Measurements from ENCODE around the gene FN3KRP.

FN3KRP gene

DNA sequence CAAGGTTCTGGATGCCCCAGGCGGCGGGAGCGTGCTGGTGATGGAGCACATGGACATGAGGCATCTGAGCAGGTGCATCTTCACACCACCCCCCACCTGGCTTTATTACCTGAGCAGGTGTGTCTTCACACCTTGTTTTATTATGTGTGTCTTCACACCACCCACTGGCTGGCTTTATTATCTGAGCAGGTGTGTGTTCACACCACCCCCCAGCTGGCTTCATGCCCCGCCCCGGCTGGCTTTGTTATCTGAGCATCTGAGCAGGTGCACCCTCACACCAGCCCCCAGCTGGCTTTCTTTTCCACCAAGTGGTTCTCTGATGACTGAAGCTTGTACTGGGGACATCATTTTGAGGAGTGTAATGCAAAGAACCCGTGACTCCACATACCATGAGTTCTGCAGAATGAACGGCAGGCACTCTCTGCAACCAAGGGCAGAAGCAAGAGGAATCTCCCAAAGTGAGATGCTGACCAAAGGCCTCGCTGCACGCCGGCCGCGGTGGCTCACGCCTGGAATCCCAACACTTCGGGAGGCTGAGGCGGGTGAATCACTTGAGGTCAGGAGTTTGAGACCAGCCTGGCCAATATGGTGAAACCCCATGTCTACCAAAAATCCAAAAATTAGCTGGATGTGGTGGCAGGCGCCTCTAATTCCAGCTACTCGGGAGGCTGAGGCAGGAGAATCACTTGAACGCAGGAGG lies 2.6 kb downstream of the FN3KRP start:
- H3K27me3 Mint-ChIP-seq = no peaks in the 10 kb centered on the region
- peaks cover 17% of the 10 kb centered on the region for H3K4me1 Mint-ChIP-seq
- peak overlapping the region; percentile 39 for H3K4me3 Mint-ChIP-seq
- H3K27ac Mint-ChIP-seq = no peak overlapping the region
- H3K36me3 Mint-ChIP-seq = peaks cover 5% of the 10 kb centered on the region
- no peaks in the 10 kb centered on the region for H3K9me3 Mint-ChIP-seq

DNA sequence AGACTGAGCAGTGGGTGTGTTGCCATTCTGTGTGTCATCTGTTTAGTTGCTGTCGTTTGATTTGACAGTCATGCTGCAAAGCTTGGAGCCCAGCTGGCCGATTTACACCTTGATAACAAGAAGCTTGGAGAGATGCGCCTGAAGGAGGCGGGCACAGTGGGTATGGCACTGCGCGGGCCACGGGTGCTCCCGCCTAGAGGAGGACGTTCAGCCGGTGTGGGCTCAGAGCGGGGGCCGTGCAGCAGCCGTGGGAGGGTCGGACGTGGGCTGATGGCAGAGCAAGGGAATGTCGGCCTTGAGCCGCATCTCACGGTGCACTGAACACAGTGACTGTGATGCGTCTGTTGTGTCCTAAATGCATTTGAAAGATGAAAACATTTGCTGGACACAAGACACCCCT lies 3.7 kb downstream of the FN3KRP start:
- Mint-ChIP-seq H3K4me3 (no peak overlapping the region), H3K27ac (no peak overlapping the region), H3K4me1 (peaks cover 17% of the 10 kb centered on the region), H3K36me3 (peaks cover 5% of the 10 kb centered on the region), H3K9me3 (no peaks in the 10 kb centered on the region), H3K27me3 (no peaks in the 10 kb centered on the region)

DNA sequence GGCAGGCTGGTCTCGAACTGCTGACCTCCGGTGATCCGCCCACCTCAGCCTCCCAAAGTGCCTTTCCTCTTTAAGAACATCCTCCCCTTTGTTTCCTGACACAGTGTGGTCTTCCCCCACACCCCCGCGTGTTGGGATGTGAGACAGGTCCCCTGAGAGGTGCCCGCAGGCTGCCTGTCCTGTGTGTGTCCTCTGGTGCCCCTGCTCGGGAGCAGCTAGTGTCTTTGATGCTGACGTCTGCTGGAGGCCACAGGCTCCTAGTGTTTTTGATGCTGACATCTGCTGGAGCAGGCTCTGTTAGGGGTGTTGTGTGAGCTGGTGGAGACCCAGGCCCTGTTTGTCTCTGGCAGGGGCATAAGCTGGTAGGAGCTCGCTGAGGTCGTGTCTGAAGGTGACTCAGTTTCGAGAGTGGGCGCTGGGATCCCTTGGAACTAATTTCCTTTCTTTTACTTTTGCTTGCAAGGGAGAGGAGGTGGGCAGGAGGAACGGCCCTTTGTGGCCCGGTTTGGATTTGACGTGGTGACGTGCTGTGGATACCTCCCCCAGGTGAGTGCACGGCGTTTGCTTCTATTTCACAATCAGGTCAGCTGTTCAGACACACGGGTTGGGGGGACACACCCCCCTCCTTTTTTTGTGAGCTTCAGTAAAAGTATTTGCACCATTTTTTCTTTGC lies 6.0 kb downstream of the FN3KRP start:
- Mint-ChIP-seq H3K9me3 (no peaks in the 10 kb centered on the region), H3K4me1 (peaks cover 12% of the 10 kb centered on the region), H3K36me3 (peaks cover 6% of the 10 kb centered on the region), H3K4me3 (no peak overlapping the region), H3K27ac (no peak overlapping the region), H3K27me3 (no peaks in the 10 kb centered on the region)

DNA sequence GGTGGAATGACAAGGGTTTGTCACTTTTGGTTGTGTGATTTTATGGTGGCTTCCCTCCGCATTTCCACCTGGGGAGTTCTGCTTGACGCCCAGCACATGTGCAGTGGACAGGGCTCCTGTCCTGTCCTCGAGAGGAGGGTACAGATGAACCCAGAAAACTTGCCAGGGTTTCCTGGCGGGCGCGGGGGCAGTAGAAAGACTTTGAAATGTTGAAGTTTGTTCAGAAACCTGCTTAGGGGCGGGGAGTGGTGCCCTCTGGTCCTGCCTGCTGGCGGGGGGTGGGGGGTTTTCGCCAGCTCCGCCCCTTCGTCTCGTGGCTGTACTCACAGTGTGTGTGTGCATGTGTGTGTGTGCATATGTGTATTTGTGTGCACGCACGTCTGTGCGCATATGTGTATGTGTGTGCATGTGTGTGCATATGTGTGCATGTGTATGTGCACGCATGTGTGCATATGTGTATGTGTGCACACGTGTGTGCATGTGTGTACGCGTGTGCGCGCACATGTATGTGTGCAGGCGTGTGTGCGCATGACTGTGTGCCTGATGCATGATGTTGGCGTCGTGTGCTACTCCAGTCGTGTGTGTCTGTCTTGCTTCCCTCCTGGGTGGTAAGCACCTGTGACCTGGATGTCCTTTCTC lies 6.8 kb downstream of the FN3KRP start:
- Mint-ChIP-seq H3K27ac (no peak overlapping the region), H3K9me3 (no peaks in the 10 kb centered on the region), H3K36me3 (peaks cover 10% of the 10 kb centered on the region), H3K27me3 (no peaks in the 10 kb centered on the region), H3K4me3 (no peak overlapping the region), H3K4me1 (peaks cover 4% of the 10 kb centered on the region)

DNA sequence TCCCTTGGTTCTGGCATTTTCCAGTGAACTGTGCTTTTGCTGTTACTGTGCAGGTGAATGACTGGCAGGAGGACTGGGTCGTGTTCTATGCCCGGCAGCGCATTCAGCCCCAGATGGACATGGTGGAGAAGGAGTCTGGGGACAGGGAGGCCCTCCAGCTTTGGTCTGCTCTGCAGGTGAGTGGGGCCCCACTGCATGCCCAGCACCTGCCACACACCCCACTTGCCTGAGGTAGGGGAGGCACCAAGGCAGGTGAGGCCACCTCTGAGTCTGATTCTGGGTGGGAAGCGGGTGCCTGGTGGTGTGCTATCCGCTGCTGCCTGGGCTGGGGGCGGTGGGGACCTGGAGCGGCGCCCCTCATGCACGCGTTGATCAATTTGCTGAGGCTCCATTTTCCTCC lies 9.9 kb downstream of the FN3KRP start:
- no peaks in the 10 kb centered on the region for H3K9me3 Mint-ChIP-seq
- H3K36me3 Mint-ChIP-seq = peaks cover 12% of the 10 kb centered on the region
- no peak overlapping the region for H3K4me3 Mint-ChIP-seq
- H3K4me1 Mint-ChIP-seq = no peaks in the 10 kb centered on the region
- no peak overlapping the region for H3K27ac Mint-ChIP-seq
- H3K27me3 Mint-ChIP-seq = no peaks in the 10 kb centered on the region

DNA sequence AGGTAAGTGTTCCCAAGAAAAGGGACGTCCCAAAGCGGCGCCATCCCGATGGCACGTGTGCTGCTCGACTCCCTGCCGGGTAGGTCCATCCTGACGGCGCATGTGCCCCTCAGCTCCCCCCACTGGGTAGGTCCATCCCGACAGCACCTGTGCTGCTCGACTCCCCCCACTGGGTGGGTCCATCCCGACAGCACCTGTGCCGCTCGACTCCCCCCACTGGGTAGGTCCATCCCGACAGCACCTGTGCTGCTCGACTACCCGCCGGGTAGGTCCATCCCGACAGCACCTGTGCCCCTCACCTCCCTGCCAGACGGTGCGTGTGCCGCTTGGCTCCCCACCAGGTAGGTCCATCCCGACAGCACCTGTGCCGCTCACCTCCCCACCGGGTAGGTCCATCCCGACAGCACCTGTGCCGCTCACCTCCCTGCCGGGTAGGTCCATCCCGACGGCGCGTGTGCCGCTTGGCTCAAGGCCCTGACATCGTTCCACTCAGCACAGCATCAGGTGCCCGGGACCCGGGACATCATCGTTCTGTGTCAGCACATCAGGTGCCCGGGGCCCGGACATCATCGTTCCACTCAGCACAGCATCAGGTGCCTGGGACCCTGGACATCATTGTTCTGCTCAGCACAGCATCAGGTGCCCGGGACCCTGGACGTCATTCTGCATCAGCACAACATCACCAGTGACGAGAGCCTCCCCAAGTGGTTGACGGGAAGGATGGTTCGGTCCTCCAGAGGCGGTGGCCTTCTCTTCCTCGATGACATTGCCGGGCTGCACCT lies 13.2 kb downstream of the FN3KRP start:
- H3K4me1 Mint-ChIP-seq = peaks cover 6% of the 10 kb centered on the region
- no peaks in the 10 kb centered on the region for H3K27me3 Mint-ChIP-seq
- H3K36me3 Mint-ChIP-seq = peaks cover 11% of the 10 kb centered on the region
- no peaks in the 10 kb centered on the region for H3K9me3 Mint-ChIP-seq
- no peak overlapping the region for H3K4me3 Mint-ChIP-seq
- H3K27ac Mint-ChIP-seq = no peak overlapping the region

DNA sequence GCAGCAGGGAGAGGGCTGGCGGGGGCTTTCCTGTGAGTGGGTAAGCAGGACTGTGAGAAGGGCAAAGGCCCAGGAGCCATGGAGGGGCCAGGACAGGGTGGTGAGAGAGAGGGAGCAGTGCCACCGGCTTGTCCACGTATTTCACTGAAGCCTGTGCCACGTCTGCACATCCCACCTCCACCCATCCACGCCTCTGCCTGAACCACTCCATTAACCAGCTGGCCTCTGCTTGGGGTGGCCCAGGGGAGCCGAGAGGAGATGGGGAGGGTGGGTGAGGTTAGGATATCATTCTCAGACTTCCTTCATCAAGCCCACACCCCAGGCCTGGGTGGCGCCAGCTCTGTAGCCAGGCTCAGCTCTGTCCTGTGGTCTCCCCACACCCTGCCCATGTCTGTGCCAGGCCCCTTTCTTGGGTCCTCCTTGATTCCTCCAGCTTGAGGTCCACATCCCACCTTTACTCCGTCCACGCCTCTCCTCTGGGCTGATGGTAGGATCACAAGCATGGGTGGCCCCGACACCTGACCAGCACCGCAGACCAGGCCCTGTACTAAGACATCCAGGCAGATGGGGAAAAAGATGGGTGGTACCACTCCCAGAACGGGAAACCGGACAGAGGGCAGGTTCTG lies 15.7 kb downstream of the FN3KRP start:
- Mint-ChIP-seq H3K9me3 (no peaks in the 10 kb centered on the region), H3K27me3 (no peaks in the 10 kb centered on the region), H3K4me3 (no peak overlapping the region), H3K36me3 (peaks cover 11% of the 10 kb centered on the region), H3K27ac (no peak overlapping the region), H3K4me1 (peaks cover 11% of the 10 kb centered on the region)

DNA sequence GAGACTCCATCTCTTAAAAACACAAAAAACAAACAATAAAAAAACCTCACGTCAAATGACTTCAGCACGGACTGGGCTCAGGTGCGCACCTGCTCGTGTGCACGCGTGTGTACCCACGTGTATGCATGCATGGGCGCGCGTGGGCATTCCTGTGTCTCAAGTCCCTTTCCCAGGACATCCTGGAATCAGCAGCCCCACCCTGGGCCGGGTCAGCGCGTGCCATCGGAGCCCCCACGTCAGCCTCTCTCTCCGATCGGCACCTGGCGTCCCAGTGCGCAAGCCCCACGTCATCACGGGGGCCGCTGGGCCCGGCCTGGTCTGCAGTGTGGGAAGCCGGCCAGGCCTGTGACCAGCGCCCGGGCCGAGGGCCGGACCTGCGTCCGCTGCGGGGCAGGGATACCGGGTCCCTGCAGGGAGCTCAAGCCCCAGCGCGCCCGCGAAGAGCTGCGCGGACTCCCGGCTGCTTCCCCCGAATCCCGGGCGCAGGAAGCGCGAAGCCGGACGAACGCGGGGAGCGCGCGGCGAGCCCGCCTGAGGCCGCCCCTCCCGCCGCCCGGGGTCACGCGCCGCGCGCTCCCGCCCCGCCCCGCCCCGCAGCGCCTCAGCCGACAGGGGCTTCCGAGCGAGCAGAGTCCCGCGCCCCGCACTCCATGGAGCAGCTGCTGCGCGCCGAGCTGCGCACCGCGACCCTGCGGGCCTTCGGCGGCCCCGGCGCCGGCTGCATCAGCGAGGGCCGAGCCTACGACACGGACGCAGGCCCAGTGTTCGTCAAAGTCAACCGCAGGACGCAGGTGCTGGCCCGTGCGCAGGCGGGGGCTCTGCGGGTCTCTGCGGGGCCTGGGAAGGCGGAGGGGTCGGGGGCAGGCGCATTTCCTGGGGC lies 18.7 kb downstream of the FN3KRP start, which contains the start of gene FN3K:
Gene FN3K (plus strand): TSS at position 629 of the 880 bp plus-strand sequence. CDS start 22 bp downstream, at position 651.
- Mint-ChIP-seq H3K4me3 (peak within 1 kb of the TSS; percentile 69), H3K9me3 (no peaks in the 10 kb centered on the region), H3K27ac (no peak within 1 kb of the TSS), H3K4me1 (peaks cover 11% of the 10 kb centered on the region), H3K36me3 (peaks cover 7% of the 10 kb centered on the region), H3K27me3 (no peaks in the 10 kb centered on the region)

DNA sequence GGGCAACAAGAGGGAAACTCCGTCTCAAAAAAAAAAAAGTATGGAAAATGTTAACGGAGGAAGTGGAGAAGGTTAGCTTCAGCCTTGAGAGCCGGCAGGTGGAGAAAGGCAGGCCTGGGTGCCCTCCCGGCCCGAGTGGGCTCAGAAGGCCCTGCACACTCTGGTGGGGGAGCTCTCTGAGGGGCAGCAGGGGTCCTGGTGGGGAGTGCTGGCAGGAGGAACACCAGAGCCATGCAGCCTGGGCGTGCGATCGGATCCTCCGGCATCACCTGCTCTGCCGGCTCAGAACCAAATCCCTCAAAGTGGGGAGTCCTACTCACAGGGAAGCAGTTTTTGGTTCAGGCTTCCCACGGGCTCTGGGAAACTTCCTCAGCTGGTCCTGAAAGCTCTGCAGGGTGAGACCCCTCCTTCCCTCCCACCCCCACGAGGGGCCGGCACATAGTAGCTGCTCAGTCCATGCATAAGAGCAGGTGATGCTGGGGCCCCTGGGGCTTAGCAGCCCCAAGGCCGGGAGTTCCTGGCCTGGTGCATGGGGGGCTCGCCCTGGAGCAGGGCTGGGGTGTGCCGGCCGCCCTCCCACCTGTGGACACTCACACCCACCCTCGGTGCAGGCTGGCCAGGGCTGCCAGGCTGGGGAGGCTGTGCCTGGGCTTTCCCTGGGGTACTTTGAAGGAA lies 20.1 kb downstream of the FN3KRP start:
- Mint-ChIP-seq H3K27ac (no peak overlapping the region), H3K4me3 (peak overlapping the region; percentile 69), H3K27me3 (no peaks in the 10 kb centered on the region), H3K36me3 (peaks cover 19% of the 10 kb centered on the region), H3K9me3 (no peaks in the 10 kb centered on the region), H3K4me1 (peaks cover 11% of the 10 kb centered on the region)

DNA sequence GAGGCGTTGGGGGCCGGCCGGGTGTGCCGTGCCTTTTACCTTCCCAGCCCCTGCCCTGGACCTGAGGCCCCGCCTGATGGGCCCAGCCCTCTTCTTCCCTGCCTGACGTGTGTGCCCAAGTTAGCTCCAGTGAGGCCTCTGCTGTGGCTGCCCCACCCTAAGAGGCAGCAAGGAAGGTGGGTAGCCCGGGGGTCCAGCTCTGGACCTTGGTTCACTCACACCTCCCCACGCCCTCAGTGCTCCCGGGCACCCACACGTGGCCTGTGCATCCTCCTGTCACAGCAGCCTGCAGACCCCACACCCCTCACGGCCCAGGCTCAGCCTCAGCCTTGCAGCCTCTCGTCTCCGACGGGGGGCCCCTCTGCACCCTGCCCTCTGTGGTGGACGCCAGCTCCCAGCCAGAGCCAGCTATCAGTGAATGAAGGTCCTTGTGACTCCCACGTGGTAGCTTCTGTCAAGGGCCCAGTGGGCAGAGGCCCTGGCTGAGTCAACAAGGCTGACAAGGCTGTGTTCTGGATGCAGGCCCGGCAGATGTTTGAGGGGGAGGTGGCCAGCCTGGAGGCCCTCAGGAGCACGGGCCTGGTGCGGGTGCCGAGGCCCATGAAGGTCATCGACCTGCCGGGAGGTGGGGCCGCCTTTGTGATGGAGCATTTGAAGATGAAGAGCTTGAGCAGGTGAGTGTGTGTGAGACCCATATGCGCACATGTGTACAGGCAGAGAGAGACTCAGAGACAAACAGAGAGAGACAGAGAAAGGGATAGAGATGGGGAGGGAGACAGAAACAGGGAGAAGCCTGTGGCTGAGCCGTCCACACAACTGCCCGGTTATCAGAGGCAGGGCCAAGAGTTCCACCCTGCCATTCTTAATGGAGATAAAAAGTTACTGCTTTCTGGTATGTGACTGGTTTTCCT lies 21.7 kb downstream of the FN3KRP start:
- H3K36me3 Mint-ChIP-seq = peaks cover 20% of the 10 kb centered on the region
- no peaks in the 10 kb centered on the region for H3K9me3 Mint-ChIP-seq
- no peak overlapping the region for H3K27ac Mint-ChIP-seq
- no peak overlapping the region for H3K4me3 Mint-ChIP-seq
- peaks cover 8% of the 10 kb centered on the region for H3K4me1 Mint-ChIP-seq
- H3K27me3 Mint-ChIP-seq = no peaks in the 10 kb centered on the region

DNA sequence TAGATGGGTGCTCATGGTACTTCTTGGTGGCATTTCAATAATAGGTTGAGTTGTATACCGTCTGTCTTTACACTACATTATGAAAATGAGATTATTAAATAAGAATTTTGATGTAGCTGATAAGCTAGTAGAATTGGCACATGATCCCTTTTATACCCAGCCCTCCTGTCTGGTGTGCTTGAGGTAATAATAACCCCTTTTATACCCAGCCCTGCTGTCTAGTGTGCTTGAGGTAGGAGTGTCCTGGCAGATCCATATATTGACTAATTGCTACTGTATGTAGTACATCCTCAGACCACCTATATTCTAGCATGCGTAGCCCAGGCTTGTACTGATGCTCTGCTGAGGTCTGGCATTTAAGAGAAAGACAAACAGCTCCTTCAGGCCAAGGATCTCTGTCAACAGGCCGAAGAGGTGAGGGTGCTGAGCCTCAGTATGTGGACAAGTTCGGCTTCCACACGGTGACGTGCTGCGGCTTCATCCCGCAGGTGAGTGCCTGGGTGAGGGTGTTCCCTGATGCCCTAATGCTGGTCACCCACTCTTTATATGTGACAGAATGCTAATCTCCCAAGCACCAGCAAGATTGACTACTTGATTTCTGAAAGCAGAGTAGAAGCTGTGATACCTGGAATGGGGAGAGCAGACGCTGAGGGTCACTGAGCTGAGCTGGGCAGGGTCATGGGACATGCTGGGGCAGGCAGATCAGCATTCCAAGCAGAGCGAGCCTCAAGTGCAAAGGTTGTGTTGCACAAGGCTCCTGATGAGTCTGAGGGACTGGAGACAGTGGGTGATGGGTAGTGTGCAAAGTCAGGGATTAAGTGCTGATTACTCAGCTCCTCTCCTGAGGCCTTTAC lies 24.6 kb downstream of the FN3KRP start:
- no peaks in the 10 kb centered on the region for H3K27me3 Mint-ChIP-seq
- H3K4me1 Mint-ChIP-seq = peaks cover 2% of the 10 kb centered on the region
- H3K9me3 Mint-ChIP-seq = no peaks in the 10 kb centered on the region
- H3K4me3 Mint-ChIP-seq = no peak overlapping the region
- peaks cover 18% of the 10 kb centered on the region for H3K36me3 Mint-ChIP-seq
- no peak overlapping the region for H3K27ac Mint-ChIP-seq

DNA sequence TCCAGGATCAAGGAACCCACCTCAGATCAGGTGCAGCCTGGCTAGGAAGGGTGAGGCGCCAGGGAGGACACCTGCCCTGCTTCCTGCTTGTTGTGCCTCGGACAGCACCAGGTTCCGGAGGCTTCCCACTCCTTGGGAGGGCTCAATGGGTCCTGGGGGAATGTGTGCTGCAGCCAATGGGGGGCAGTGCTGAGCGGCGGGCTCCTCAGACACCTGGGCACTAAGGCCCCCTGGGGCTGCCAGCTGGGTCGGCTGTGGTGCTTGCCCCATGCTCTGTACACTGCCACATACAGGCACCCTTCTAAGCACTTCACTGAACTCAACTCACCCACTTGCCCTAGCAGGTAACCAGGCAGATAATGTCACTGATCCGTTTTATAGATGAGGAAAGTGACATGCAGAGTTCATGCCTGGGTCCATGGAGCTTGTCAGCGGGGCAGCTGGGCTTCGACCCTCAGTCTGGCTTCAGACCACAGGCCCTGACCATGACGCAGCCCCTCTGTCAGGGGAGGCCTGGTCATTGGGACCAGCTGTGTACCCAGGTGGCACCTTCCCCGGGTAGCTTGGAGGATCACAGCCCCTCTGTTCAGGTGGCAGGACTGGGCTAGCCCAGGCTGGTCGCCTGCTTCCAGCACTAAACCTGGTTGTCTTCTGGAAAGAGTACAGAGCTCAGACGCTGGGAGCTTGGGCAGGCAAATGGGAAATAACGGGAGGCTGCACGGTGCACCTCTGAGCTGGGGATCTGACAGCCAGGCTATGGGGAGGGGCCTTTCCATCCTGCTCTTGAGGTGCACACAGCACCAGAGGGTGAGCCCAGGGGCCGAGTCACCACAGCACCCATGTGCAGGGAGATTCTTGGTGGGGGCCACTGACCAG lies 27.1 kb downstream of the FN3KRP start:
- Mint-ChIP-seq H3K27ac (no peak overlapping the region), H3K9me3 (no peaks in the 10 kb centered on the region), H3K27me3 (no peaks in the 10 kb centered on the region), H3K4me1 (no peaks in the 10 kb centered on the region), H3K36me3 (peaks cover 18% of the 10 kb centered on the region), H3K4me3 (no peak overlapping the region)
